Neural cell (in vitro differentiated cells): ENCODE measurements around the gene C1orf210. TPM values are rescaled to one million over a fixed set of nuclear protein-coding genes. Genes with fewer than 3 reads are reported as not detected.

Experiments
- H2AFZ ChIP-seq: fragments of 200-600, 300-800 bp; sonication (generic), shearing (Covaris generic); 2 replicates; pipeline ENCODE4 v1.6.0; 2014; ENCODE audit warnings: low read depth, mild to moderate bottlenecking, antibody characterized with exemption, low read length, moderate library complexity
- H3F3A ChIP-seq: fragments of 200-600 bp; shearing (Covaris generic); 2 replicates; pipeline ENCODE4 v1.6.1; 2016; ENCODE audit warnings: mild to moderate bottlenecking, moderate library complexity, mixed read lengths, antibody characterized with exemption, low read length; ENCODE audit not compliant: insufficient read depth, poor library complexity, severe bottlenecking
- H3K27ac ChIP-seq: fragments of 200-600, 300-800 bp; sonication (generic), shearing (Covaris generic); 2 replicates; pipeline ENCODE4 v1.5.1; 2014; ENCODE audit warnings: mild to moderate bottlenecking, low read length, moderate library complexity
- H3K27me3 ChIP-seq: fragments of 300-800, 200-600 bp; sonication (generic), shearing (Covaris generic); 2 replicates; pipeline ENCODE4 v1.6.0; 2014; ENCODE audit warnings: mild to moderate bottlenecking, low read depth, low read length, moderate library complexity; ENCODE audit not compliant: insufficient read depth
- H3K36me3 ChIP-seq: fragments of 300-800, 200-600 bp; sonication (generic), shearing (Covaris generic); 2 replicates; pipeline ENCODE4 v1.5.1; 2014; ENCODE audit warnings: mild to moderate bottlenecking, antibody characterized with exemption, low read length, moderate library complexity; ENCODE audit not compliant: insufficient read depth
- H3K4me2 ChIP-seq: fragments of 300-800, 200-600 bp; sonication (generic), shearing (Covaris generic); 2 replicates; pipeline ENCODE4 v1.6.0; 2014; ENCODE audit warnings: mild to moderate bottlenecking, low read length
- H3K4me3 ChIP-seq: fragments of 300-800, 200-600 bp; sonication (generic), shearing (Covaris generic); 2 replicates; pipeline ENCODE4 v1.5.1; 2014; ENCODE audit warnings: mild to moderate bottlenecking, low read length, moderate library complexity
- H3K79me2 ChIP-seq: fragments of 200-600 bp; shearing (Covaris generic); replicated peaks from 2 replicates; pipeline ENCODE4 v1.6.0; 2014; ENCODE audit warnings: mild to moderate bottlenecking, low read length, moderate library complexity; ENCODE audit not compliant: insufficient read depth
- H3K9ac ChIP-seq: fragments of 300-800, 200-600 bp; sonication (generic), shearing (Covaris generic); 2 replicates; pipeline ENCODE4 v1.6.1; 2016; ENCODE audit warnings: mild to moderate bottlenecking, low read length, mixed read lengths
- H3K9me2 ChIP-seq: fragments of 200-600 bp; shearing (Covaris generic); 2 replicates; pipeline ENCODE4 v1.6.1; 2016; ENCODE audit warnings: mild to moderate bottlenecking, low read length, mixed read lengths; ENCODE audit not compliant: insufficient read depth
- H3K9me3 ChIP-seq: fragments of 200-600, 300-800 bp; sonication (generic), shearing (Covaris generic); 2 replicates; pipeline ENCODE4 v1.6.1; 2016; ENCODE audit warnings: mild to moderate bottlenecking, mixed run types, low read length, moderate library complexity, mixed read lengths
- H4K20me1 ChIP-seq: fragments of 200-600 bp; shearing (Covaris generic); 2 replicates; pipeline ENCODE4 v1.6.1; 2016; ENCODE audit warnings: mild to moderate bottlenecking, mixed run types; ENCODE audit not compliant: insufficient read depth
- EP300 ChIP-seq: fragments of 450-650 bp; conservative IDR thresholded peaks from 2 replicates; pipeline ENCODE4 v1.6.1; 2014; ENCODE audit warnings: antibody characterized with exemption, mild to moderate bottlenecking, moderate library complexity; ENCODE audit not compliant: poor library complexity, severe bottlenecking
- EZH2 ChIP-seq: fragments of 200-600, 300-800 bp; shearing (Covaris generic), sonication (generic); IDR thresholded peaks from 2 replicates; pipeline ENCODE4 v1.6.1; 2014; ENCODE audit warnings: antibody characterized with exemption, low read length, borderline replicate concordance, mild to moderate bottlenecking; ENCODE audit not compliant: insufficient read depth, poor library complexity, severe bottlenecking
- MXI1 ChIP-seq: fragments of 450-650 bp; conservative IDR thresholded peaks from 2 replicates; pipeline ENCODE4 v1.6.1; 2014; ENCODE audit warnings: antibody characterized with exemption, mild to moderate bottlenecking; ENCODE audit not compliant: poor library complexity, severe bottlenecking
- POLR2AphosphoS5 ChIP-seq: IDR thresholded peaks from 2 replicates; pipeline ENCODE4 v1.6.1; 2012
- RAD21 ChIP-seq: fragments of 450-650 bp; conservative IDR thresholded peaks from 2 replicates; pipeline ENCODE4 v1.6.1; 2014; ENCODE audit warnings: antibody characterized with exemption, mild to moderate bottlenecking, moderate library complexity
- SMC3 ChIP-seq: fragments of 450-650 bp; conservative IDR thresholded peaks from 2 replicates; pipeline ENCODE4 v1.6.1; 2014; ENCODE audit warnings: antibody characterized with exemption, mild to moderate bottlenecking, moderate library complexity; ENCODE audit not compliant: poor library complexity
- TAF1 ChIP-seq: IDR thresholded peaks from 2 replicates; pipeline ENCODE4 v1.6.1; 2012; ENCODE audit warnings: low read depth
- polyA plus RNA-seq: library from polyadenylated mRNA; depleted of rRNA; stranded (reverse); fragments of >200 nt; gene quantifications from 2 replicates; pipeline ENCODE4 v1.2.3, GENCODE V29; 2014
- TF ChIP-seq, protein P1 (sequence below): IDR thresholded peaks from 2 replicates; pipeline ENCODE4 v1.6.1; 2012; ENCODE audit warnings: borderline replicate concordance
- TF ChIP-seq, protein P2 (sequence below): fragments of 450-650 bp; IDR thresholded peaks from 2 replicates; pipeline ENCODE4 v1.5.1; 2014; ENCODE audit warnings: antibody characterized with exemption, mild to moderate bottlenecking, moderate library complexity; ENCODE audit not compliant: poor library complexity, severe bottlenecking

C1orf210 gene
- polyA plus RNA-seq, 1 donor from 2014 or later: not detected

DNA sequence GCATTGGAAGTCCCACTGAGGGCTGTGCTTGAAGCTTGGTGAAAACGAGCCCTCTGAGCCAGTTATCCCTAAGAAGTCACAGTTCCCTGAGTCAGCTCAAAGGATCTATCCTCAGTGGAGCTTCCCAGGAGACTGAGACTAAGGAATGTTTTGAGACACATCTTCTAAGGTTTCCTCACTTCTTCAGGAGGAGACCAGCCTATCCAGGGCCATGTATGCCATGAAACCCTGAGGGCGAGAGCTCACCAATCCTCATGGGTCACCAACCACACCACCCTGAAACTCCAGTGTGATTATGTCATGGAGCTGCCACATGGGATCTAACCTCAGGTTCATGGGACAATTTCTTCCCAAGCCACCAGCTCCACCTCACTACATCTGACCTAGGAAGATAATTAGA lies 7.8 kb upstream of the C1orf210 start:
- Histone ChIP-seq H3K4me3 (no peak overlapping the region), H4K20me1 (no peaks in the 10 kb centered on the region), H3K79me2 (no peaks in the 10 kb centered on the region), H2AFZ (no peak overlapping the region), H3K27ac (no peak overlapping the region), H3K9me3 (no peaks in the 10 kb centered on the region), H3K9ac (no peak overlapping the region), H3F3A (no peaks in the 10 kb centered on the region), H3K36me3 (no peaks in the 10 kb centered on the region), H3K4me2 (no peak overlapping the region), H3K9me2 (no peaks in the 10 kb centered on the region), H3K27me3 (no peaks in the 10 kb centered on the region)
- TF ChIP-seq POLR2AphosphoS5 (no peak), RAD21 (no peak), TAF1 (no peak), MXI1 (no peak), EP300 (no peak), EZH2 (no peak), SMC3 (no peak)
- TF ChIP-seq, protein P1, sequence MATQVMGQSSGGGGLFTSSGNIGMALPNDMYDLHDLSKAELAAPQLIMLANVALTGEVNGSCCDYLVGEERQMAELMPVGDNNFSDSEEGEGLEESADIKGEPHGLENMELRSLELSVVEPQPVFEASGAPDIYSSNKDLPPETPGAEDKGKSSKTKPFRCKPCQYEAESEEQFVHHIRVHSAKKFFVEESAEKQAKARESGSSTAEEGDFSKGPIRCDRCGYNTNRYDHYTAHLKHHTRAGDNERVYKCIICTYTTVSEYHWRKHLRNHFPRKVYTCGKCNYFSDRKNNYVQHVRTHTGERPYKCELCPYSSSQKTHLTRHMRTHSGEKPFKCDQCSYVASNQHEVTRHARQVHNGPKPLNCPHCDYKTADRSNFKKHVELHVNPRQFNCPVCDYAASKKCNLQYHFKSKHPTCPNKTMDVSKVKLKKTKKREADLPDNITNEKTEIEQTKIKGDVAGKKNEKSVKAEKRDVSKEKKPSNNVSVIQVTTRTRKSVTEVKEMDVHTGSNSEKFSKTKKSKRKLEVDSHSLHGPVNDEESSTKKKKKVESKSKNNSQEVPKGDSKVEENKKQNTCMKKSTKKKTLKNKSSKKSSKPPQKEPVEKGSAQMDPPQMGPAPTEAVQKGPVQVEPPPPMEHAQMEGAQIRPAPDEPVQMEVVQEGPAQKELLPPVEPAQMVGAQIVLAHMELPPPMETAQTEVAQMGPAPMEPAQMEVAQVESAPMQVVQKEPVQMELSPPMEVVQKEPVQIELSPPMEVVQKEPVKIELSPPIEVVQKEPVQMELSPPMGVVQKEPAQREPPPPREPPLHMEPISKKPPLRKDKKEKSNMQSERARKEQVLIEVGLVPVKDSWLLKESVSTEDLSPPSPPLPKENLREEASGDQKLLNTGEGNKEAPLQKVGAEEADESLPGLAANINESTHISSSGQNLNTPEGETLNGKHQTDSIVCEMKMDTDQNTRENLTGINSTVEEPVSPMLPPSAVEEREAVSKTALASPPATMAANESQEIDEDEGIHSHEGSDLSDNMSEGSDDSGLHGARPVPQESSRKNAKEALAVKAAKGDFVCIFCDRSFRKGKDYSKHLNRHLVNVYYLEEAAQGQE: no peak
- TF ChIP-seq, protein P2, sequence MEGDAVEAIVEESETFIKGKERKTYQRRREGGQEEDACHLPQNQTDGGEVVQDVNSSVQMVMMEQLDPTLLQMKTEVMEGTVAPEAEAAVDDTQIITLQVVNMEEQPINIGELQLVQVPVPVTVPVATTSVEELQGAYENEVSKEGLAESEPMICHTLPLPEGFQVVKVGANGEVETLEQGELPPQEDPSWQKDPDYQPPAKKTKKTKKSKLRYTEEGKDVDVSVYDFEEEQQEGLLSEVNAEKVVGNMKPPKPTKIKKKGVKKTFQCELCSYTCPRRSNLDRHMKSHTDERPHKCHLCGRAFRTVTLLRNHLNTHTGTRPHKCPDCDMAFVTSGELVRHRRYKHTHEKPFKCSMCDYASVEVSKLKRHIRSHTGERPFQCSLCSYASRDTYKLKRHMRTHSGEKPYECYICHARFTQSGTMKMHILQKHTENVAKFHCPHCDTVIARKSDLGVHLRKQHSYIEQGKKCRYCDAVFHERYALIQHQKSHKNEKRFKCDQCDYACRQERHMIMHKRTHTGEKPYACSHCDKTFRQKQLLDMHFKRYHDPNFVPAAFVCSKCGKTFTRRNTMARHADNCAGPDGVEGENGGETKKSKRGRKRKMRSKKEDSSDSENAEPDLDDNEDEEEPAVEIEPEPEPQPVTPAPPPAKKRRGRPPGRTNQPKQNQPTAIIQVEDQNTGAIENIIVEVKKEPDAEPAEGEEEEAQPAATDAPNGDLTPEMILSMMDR: no peak

DNA sequence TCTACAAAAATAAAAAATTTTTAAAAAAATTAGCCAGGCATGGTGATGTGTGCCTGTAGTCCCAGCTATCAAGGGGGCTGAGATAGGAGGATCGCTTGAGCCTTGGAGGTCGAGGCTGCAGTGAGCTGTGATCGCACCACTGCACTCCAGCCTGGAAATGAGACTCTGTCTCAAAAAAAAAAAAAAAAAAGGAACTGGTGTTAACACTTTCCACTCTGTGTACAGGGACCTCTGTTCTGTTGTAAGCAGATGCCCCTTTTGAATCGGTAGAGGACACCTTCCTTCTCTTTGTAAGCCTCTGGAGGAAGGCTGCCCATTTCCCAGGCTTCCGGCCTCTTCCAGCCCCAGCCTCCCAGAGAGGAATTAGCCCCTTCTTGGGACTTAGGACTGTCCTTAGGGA lies 7.3 kb upstream of the C1orf210 start:
- no peak overlapping the region for H3K4me3 ChIP-seq
- H2AFZ ChIP-seq: no peak overlapping the region
- H3K9me3 ChIP-seq: no peaks in the 10 kb centered on the region
- no peak for TF ChIP-seq POLR2AphosphoS5
- TF ChIP-seq EP300: no peak
- TF ChIP-seq EZH2: no peak
- no peak for TF ChIP-seq RAD21
- no peak for TF ChIP-seq TAF1
- TF ChIP-seq SMC3: no peak
- TF ChIP-seq, protein P2: no peak
- no peak overlapping the region for H3K27ac ChIP-seq
- no peak overlapping the region for H3K4me2 ChIP-seq
- no peaks in the 10 kb centered on the region for H3K27me3 ChIP-seq
- no peaks in the 10 kb centered on the region for H3F3A ChIP-seq
- no peaks in the 10 kb centered on the region for H3K36me3 ChIP-seq
- H3K9ac ChIP-seq: no peak overlapping the region
- no peaks in the 10 kb centered on the region for H3K9me2 ChIP-seq
- H3K79me2 ChIP-seq: no peaks in the 10 kb centered on the region
- H4K20me1 ChIP-seq: no peaks in the 10 kb centered on the region
